ENCODE data around the gene MICAL3.

The MICAL3 gene

GRCh38 chr22:17913801-17914347 lies 110.5 kb downstream of the MICAL3 start:
- DNase-seq (ENCODE audit: low spot score) = no peak

GRCh38 chr22:17912945-17913721 lies 111.2 kb downstream of the MICAL3 start:
- DNase-seq (ENCODE audit: low spot score) = no peak

GRCh38 chr22:17911887-17912286 lies 112.5 kb downstream of the MICAL3 start:
- no peak for DNase-seq (ENCODE audit: low spot score)

GRCh38 chr22:17911312-17911705 lies 113.1 kb downstream of the MICAL3 start:
- DNase-seq (ENCODE audit: low spot score) = no peak

- no peak for DNase-seq (ENCODE audit: low spot score)
Observed at GRCh38 chr22:17910561-17911311, 113.6 kb downstream of the MICAL3 start.

GRCh38 chr22:17907748-17908051 lies 116.7 kb downstream of the MICAL3 start:
- no peak for DNase-seq (ENCODE audit: low spot score)

- no peak for DNase-seq (ENCODE audit: low spot score)
Observed at GRCh38 chr22:17906978-17907747, 117.2 kb downstream of the MICAL3 start.

GRCh38 chr22:17905445-17905844 lies 118.9 kb downstream of the MICAL3 start:
- no peak for DNase-seq (ENCODE audit: low spot score)

- DNase-seq (ENCODE audit: low spot score) = no peak
Observed at GRCh38 chr22:17903564-17904295, 120.6 kb downstream of the MICAL3 start.

- no peak for DNase-seq (ENCODE audit: low spot score)
Observed at GRCh38 chr22:17902960-17903359, 121.4 kb downstream of the MICAL3 start.

- no peak for DNase-seq (ENCODE audit: low spot score)
Observed at GRCh38 chr22:17898375-17898774, 126.0 kb downstream of the MICAL3 start.

GRCh38 chr22:17897858-17898257 lies 126.5 kb downstream of the MICAL3 start:
- no peak for DNase-seq (ENCODE audit: low spot score)

GRCh38 chr22:17897426-17897825 lies 126.9 kb downstream of the MICAL3 start:
- no peak for DNase-seq (ENCODE audit: low spot score)

- no peak for DNase-seq (ENCODE audit: low spot score)
Observed at GRCh38 chr22:17896586-17896985, 127.8 kb downstream of the MICAL3 start.

GRCh38 chr22:17893900-17894535 lies 130.3 kb downstream of the MICAL3 start:
- no peak for DNase-seq (ENCODE audit: low spot score)

- DNase-seq (ENCODE audit: low spot score) = no peak
Observed at GRCh38 chr22:17892376-17892775, 132.0 kb downstream of the MICAL3 start.

GRCh38 chr22:17891481-17892167 lies 132.7 kb downstream of the MICAL3 start:
- no peak for DNase-seq (ENCODE audit: low spot score)

GRCh38 chr22:17890892-17891291 lies 133.5 kb downstream of the MICAL3 start:
- DNase-seq (ENCODE audit: low spot score) = no peak

- DNase-seq (ENCODE audit: low spot score) = no peak
Observed at GRCh38 chr22:17890245-17890671, 134.1 kb downstream of the MICAL3 start.

GRCh38 chr22:17888855-17889254 lies 135.5 kb downstream of the MICAL3 start:
- no peak for DNase-seq (ENCODE audit: low spot score)

- no peak for DNase-seq (ENCODE audit: low spot score)
Observed at GRCh38 chr22:17888439-17888838, 135.9 kb downstream of the MICAL3 start.
